EH (cell line): ENCODE data around the gene CHD9NB.
A peak's percentile ranks its signal among the peaks of the same experiment; 100 is the strongest.
"Not testable (repeated sequence)": the region's sequence is repeated elsewhere in the genome, so short reads cannot be mapped to it uniquely, and the experiment has no call there.

Experiments
- DNase-seq: peaks from one replicate; pipeline ENCODE4 v3.0.0-alpha.2; 2015; ENCODE audit warnings: low read depth

CHD9NB gene

GRCh38 chr16:53083119-53083518, 30.4 kb upstream of the CHD9NB start:
- DNase-seq = peak; percentile 53

- no peak for DNase-seq
Measured at GRCh38 chr16:53082509-53082908, 29.8 kb upstream of the CHD9NB start.

- no peak for DNase-seq
Measured at GRCh38 chr16:53081686-53082407, 29.1 kb upstream of the CHD9NB start.

GRCh38 chr16:53081032-53081424, 28.3 kb upstream of the CHD9NB start:
- DNase-seq = no peak

- peak; percentile 96 for DNase-seq
Measured at GRCh38 chr16:53080345-53081031, 27.8 kb upstream of the CHD9NB start.

- DNase-seq = no peak
Measured at GRCh38 chr16:53078765-53079485, 26.2 kb upstream of the CHD9NB start.

GRCh38 chr16:53078247-53078646, 25.6 kb upstream of the CHD9NB start:
- DNase-seq = no peak

GRCh38 chr16:53075461-53075860, 22.8 kb upstream of the CHD9NB start:
- not testable (repeated sequence) for DNase-seq

- not testable (repeated sequence) for DNase-seq
Measured at GRCh38 chr16:53074296-53074695, 21.6 kb upstream of the CHD9NB start.

GRCh38 chr16:53073022-53073421, 20.3 kb upstream of the CHD9NB start:
- DNase-seq = no peak

- no peak for DNase-seq
Measured at GRCh38 chr16:53071748-53072301, 19.1 kb upstream of the CHD9NB start.

GRCh38 chr16:53069772-53070171, 17.1 kb upstream of the CHD9NB start:
- no peak for DNase-seq

- no peak for DNase-seq
Measured at GRCh38 chr16:53068423-53068833, 15.7 kb upstream of the CHD9NB start.

- DNase-seq = no peak
Measured at GRCh38 chr16:53067675-53068074, 15.0 kb upstream of the CHD9NB start.

GRCh38 chr16:53065461-53066061, 12.9 kb upstream of the CHD9NB start:
- no peak for DNase-seq

GRCh38 chr16:53064081-53064578, 11.4 kb upstream of the CHD9NB start:
- no peak for DNase-seq

GRCh38 chr16:53061701-53062159, 9.0 kb upstream of the CHD9NB start:
- no peak for DNase-seq

GRCh38 chr16:53061256-53061655, 8.6 kb upstream of the CHD9NB start:
- DNase-seq = no peak

- no peak for DNase-seq
Measured at GRCh38 chr16:53059672-53060071, 7.0 kb upstream of the CHD9NB start.

- no peak for DNase-seq
Measured at GRCh38 chr16:53058882-53059281, 6.2 kb upstream of the CHD9NB start.

GRCh38 chr16:53058441-53058840, 5.7 kb upstream of the CHD9NB start:
- DNase-seq = no peak

- no peak for DNase-seq
Measured at GRCh38 chr16:53057658-53058057, 5.0 kb upstream of the CHD9NB start.
